Measurements from ENCODE around the gene NRXN3. TPM values are rescaled to one million over a fixed set of nuclear protein-coding genes. Genes with fewer than 3 reads are reported as not detected.

NRXN3 gene
- total and polyA plus RNA-seq, 2 donors (not counting 1 experiment from before 2014, with no cell fraction given), result not detected

- Mint-ChIP-seq H3K27me3 (peaks cover 15% of the 10 kb centered on the region), H3K27ac (no peak overlapping the region), H3K9me3 (ENCODE audit: insufficient read depth) (no peaks in the 10 kb centered on the region), H3K4me3 (no peak overlapping the region), H3K4me1 (no peaks in the 10 kb centered on the region)
- ATAC-seq (ENCODE audit: low read depth) (no peak), DNase-seq (no peak)
- no peaks in the 10 kb centered on the region for H3K79me2 ChIP-seq (ENCODE audit: control insufficient read depth, insufficient read depth, low read length)
- H3K27me3 ChIP-seq (replicated peaks in 1 of 4; ENCODE audit: control extremely low read depth in 1 of 4, control insufficient read depth in 3 of 4, insufficient read depth in 4 of 4, low read length in 3 of 4), result no peaks in the 10 kb centered on the region
- TF ChIP-seq CTCF (IDR thresholded peaks at IDR 0.05), result no peak
- no peak for TF ChIP-seq EZH2 (IDR thresholded peaks at IDR 0.05; ENCODE audit: borderline replicate concordance, insufficient read depth, low read depth, low read length, poor library complexity, severe bottlenecking)
- H3K36me3 ChIP-seq (replicated peaks in 1 of 2; ENCODE audit: control extremely low read depth in 1 of 2, control insufficient read depth in 1 of 2, extremely low read depth in 1 of 2, insufficient read depth in 2 of 2, low read length in 1 of 2), result no peaks in the 10 kb centered on the region
- intact Hi-C loops (cut with micrococcal nuclease), result no loop called here
- H3K9ac ChIP-seq (ENCODE audit: low read length), result no peak overlapping the region
- no peak overlapping the region for H3K4me2 ChIP-seq (replicated peaks; ENCODE audit: low read depth, low read length, poor library complexity, severe bottlenecking)
- no peak overlapping the region for H3K27ac ChIP-seq (ENCODE audit: low read length in 2 of 2)
- no CpG with 5 or more reads among the region's 1 CpG for WGBS (ENCODE audit: insufficient coverage)
- no peaks in the 10 kb centered on the region for H3K9me3 ChIP-seq (ENCODE audit: control extremely low read depth in 1 of 3, control insufficient read depth in 2 of 3, insufficient read depth in 1 of 3, low read length in 2 of 3)
- no peak overlapping the region for H2AFZ ChIP-seq (ENCODE audit: insufficient read depth, low read depth, low read length, poor library complexity, severe bottlenecking)
- no peaks in the 10 kb centered on the region for H3K4me1 ChIP-seq (ENCODE audit: control insufficient read depth in 2 of 2, insufficient read depth in 2 of 2, low read length in 2 of 2)
- no peak overlapping the region for H3K4me3 ChIP-seq (ENCODE audit: control extremely low read depth in 1 of 5, extremely low read depth in 1 of 5, insufficient read depth in 1 of 5, low read depth in 2 of 5, low read length in 4 of 5)
- no peaks in the 10 kb centered on the region for H4K20me1 ChIP-seq (ENCODE audit: control insufficient read depth, insufficient read depth, low read length, poor library complexity, severe bottlenecking)
- ChIA-PET CTCF (no interaction called here), POLR2A (no interaction called here)
Observed at GRCh38 chr14:78917462-78917861, 747.3 kb downstream of the NRXN3 start.

GRCh38 chr14:78921856-78922255 lies 751.7 kb downstream of the NRXN3 start:
- no peak overlapping the region for H3K9ac ChIP-seq (ENCODE audit: low read length)
- whole genome bisulfite sequencing (ENCODE audit: insufficient coverage), result no CpG with 5 or more reads among the region's 2 CpGs
- DNase-seq, result no peak
- Mint-ChIP-seq H3K27ac (no peak overlapping the region), H3K27me3 (no peaks in the 10 kb centered on the region), H3K4me1 (no peaks in the 10 kb centered on the region), H3K4me3 (no peak overlapping the region), H3K9me3 (ENCODE audit: insufficient read depth) (no peaks in the 10 kb centered on the region)
- no peaks in the 10 kb centered on the region for H3K36me3 ChIP-seq (replicated peaks in 1 of 2; ENCODE audit: control extremely low read depth in 1 of 2, control insufficient read depth in 1 of 2, extremely low read depth in 1 of 2, insufficient read depth in 2 of 2, low read length in 1 of 2)
- no peaks in the 10 kb centered on the region for H3K79me2 ChIP-seq (ENCODE audit: control insufficient read depth, insufficient read depth, low read length)
- no peaks in the 10 kb centered on the region for H3K4me1 ChIP-seq (ENCODE audit: control insufficient read depth in 2 of 2, insufficient read depth in 2 of 2, low read length in 2 of 2)
- no peak overlapping the region for H3K4me3 ChIP-seq (ENCODE audit: control extremely low read depth in 1 of 5, extremely low read depth in 1 of 5, insufficient read depth in 1 of 5, low read depth in 2 of 5, low read length in 4 of 5)
- no peaks in the 10 kb centered on the region for H3K9me3 ChIP-seq (ENCODE audit: control extremely low read depth in 1 of 3, control insufficient read depth in 2 of 3, insufficient read depth in 1 of 3, low read length in 2 of 3)
- POLR2A ChIA-PET, result no interaction called here
- CTCF ChIA-PET, result interaction anchor here (0.7 kb wide), 1 partner anchor 12 kb away, joined by 5 read pairs; no protein-coding TSS in a partner anchor
- H3K4me2 ChIP-seq (replicated peaks; ENCODE audit: low read depth, low read length, poor library complexity, severe bottlenecking), result no peak overlapping the region
- no peaks in the 10 kb centered on the region for H3K27me3 ChIP-seq (replicated peaks in 1 of 4; ENCODE audit: control extremely low read depth in 1 of 4, control insufficient read depth in 3 of 4, insufficient read depth in 4 of 4, low read length in 3 of 4)
- intact Hi-C loops (cut with micrococcal nuclease), result no loop called here
- TF ChIP-seq EZH2 (IDR thresholded peaks at IDR 0.05; ENCODE audit: borderline replicate concordance, insufficient read depth, low read depth, low read length, poor library complexity, severe bottlenecking) (no peak), CTCF (IDR thresholded peaks at IDR 0.05) (no peak)
- no peak for ATAC-seq (ENCODE audit: low read depth)
- H2AFZ ChIP-seq (ENCODE audit: insufficient read depth, low read depth, low read length, poor library complexity, severe bottlenecking), result no peak overlapping the region
- no peaks in the 10 kb centered on the region for H4K20me1 ChIP-seq (ENCODE audit: control insufficient read depth, insufficient read depth, low read length, poor library complexity, severe bottlenecking)
- no peak overlapping the region for H3K27ac ChIP-seq (ENCODE audit: low read length in 2 of 2)
